ENCODE measurements around the gene RBM46. TPM values are rescaled to one million over a fixed set of nuclear protein-coding genes. Genes with fewer than 3 reads are reported as not detected.

Gene RBM46
- total RNA-seq = not detected

- Histone ChIP-seq H3K9me3 (no peaks in the 10 kb centered on the region), H3K4me1 (no peaks in the 10 kb centered on the region), H3K27me3 (no peaks in the 10 kb centered on the region), H3K36me3 (no peaks in the 10 kb centered on the region), H3K27ac (no peak within 1 kb of the TSS), H3K4me3 (no peak within 1 kb of the TSS)
- no peak for DNase-seq (ENCODE audit: low spot score)
- TF ChIP-seq, protein P1, sequence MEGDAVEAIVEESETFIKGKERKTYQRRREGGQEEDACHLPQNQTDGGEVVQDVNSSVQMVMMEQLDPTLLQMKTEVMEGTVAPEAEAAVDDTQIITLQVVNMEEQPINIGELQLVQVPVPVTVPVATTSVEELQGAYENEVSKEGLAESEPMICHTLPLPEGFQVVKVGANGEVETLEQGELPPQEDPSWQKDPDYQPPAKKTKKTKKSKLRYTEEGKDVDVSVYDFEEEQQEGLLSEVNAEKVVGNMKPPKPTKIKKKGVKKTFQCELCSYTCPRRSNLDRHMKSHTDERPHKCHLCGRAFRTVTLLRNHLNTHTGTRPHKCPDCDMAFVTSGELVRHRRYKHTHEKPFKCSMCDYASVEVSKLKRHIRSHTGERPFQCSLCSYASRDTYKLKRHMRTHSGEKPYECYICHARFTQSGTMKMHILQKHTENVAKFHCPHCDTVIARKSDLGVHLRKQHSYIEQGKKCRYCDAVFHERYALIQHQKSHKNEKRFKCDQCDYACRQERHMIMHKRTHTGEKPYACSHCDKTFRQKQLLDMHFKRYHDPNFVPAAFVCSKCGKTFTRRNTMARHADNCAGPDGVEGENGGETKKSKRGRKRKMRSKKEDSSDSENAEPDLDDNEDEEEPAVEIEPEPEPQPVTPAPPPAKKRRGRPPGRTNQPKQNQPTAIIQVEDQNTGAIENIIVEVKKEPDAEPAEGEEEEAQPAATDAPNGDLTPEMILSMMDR (IDR thresholded peaks at IDR 0.05) = no peak
These were observed at the start of gene RBM46 for GRCh38 chr4:154781126-154781982. RBM46 (plus strand) TSS chr4:154781272; CDS start chr4:154796753, 15,481 bp downstream.

GRCh38 chr4:154731756-154732155 is 49.3 kb upstream of the RBM46 start:
- Histone ChIP-seq H3K9me3 (no peaks in the 10 kb centered on the region), H3K4me3 (no peak overlapping the region), H3K4me1 (no peaks in the 10 kb centered on the region), H3K27me3 (no peaks in the 10 kb centered on the region), H3K36me3 (no peaks in the 10 kb centered on the region), H3K27ac (no peak overlapping the region)
- TF ChIP-seq, protein P1 (IDR thresholded peaks at IDR 0.05) = no peak
- no peak for DNase-seq (ENCODE audit: low spot score)

GRCh38 chr4:154732669-154733068 is 48.4 kb upstream of the RBM46 start:
- Histone ChIP-seq H3K27ac (no peak overlapping the region), H3K27me3 (no peaks in the 10 kb centered on the region), H3K9me3 (no peaks in the 10 kb centered on the region), H3K4me3 (no peak overlapping the region), H3K36me3 (no peaks in the 10 kb centered on the region), H3K4me1 (no peaks in the 10 kb centered on the region)
- no peak for DNase-seq (ENCODE audit: low spot score)
- TF ChIP-seq, protein P1 (IDR thresholded peaks at IDR 0.05) = no peak

GRCh38 chr4:154736770-154737169 is 44.3 kb upstream of the RBM46 start:
- Histone ChIP-seq H3K36me3 (no peaks in the 10 kb centered on the region), H3K9me3 (no peaks in the 10 kb centered on the region), H3K27ac (no peak overlapping the region), H3K27me3 (no peaks in the 10 kb centered on the region), H3K4me3 (no peak overlapping the region), H3K4me1 (peaks cover 0 to 2% of the 10 kb centered on the region in 2 donors)
- DNase-seq (ENCODE audit: low spot score) = no peak
- TF ChIP-seq, protein P1 (IDR thresholded peaks at IDR 0.05) = no peak

- DNase-seq (ENCODE audit: low spot score) = no peak
- peaks cover 0 to under 1% of the 10 kb centered on the region in 2 donors for H3K27me3 ChIP-seq
- H3K4me3 ChIP-seq = no peak overlapping the region
- H3K36me3 ChIP-seq = no peaks in the 10 kb centered on the region
- H3K27ac ChIP-seq = no peak overlapping the region
- no peaks in the 10 kb centered on the region for H3K9me3 ChIP-seq
- TF ChIP-seq, protein P1 (IDR thresholded peaks at IDR 0.05) = no peak
- H3K4me1 ChIP-seq = peaks cover 0 to 13% of the 10 kb centered on the region in 2 donors
These were observed 42.6 kb upstream of the RBM46 start for GRCh38 chr4:154738426-154738825.

Data from right atrium auricular region (tissue), 2 donors.